H9 (cell line): ENCODE measurements around the gene MT1F. TPM values are rescaled to one million over a fixed set of nuclear protein-coding genes. Genes with fewer than 3 reads are reported as not detected.

ENCODE experiments used
- DNase-seq: peaks from one replicate; pipeline ENCODE4 v3.0.0-alpha.2; 2017
- H2AFZ ChIP-seq: one replicate; pipeline ENCODE4 v1.6.1; 2013; ENCODE audit warnings: mild to moderate bottlenecking, low read length, control low read depth, moderate library complexity
- H2AK5ac ChIP-seq: 2 replicates; pipeline ENCODE4 v1.6.1; 2013; ENCODE audit warnings: low read length, control low read depth, mixed read lengths; ENCODE audit not compliant: insufficient read length
- H2BK120ac ChIP-seq: one replicate; pipeline ENCODE4 v1.6.1; 2013; ENCODE audit warnings: low read depth, mild to moderate bottlenecking, low read length, control low read depth, inconsistent platforms; ENCODE audit not compliant: poor library complexity, severe bottlenecking
- H2BK12ac ChIP-seq: 2 replicates; pipeline ENCODE4 v1.6.1; 2013; ENCODE audit warnings: low read length, control low read depth, mixed read lengths, low read depth; ENCODE audit not compliant: insufficient read length
- H2BK15ac ChIP-seq: 2 replicates; pipeline ENCODE4 v1.6.1; 2013; ENCODE audit warnings: low read depth, low read length, control low read depth
- H2BK20ac ChIP-seq: one replicate; pipeline ENCODE4 v1.6.1; 2013; ENCODE audit warnings: low read depth, mild to moderate bottlenecking, low read length, control low read depth, inconsistent platforms; ENCODE audit not compliant: poor library complexity, severe bottlenecking
- H2BK5ac ChIP-seq: 2 replicates; pipeline ENCODE4 v1.6.1; 2013; ENCODE audit warnings: low read length, control low read depth, mixed read lengths; ENCODE audit not compliant: insufficient read length
- H3K14ac ChIP-seq: 2 replicates; pipeline ENCODE4 v1.6.1; 2013; ENCODE audit warnings: low read length, control low read depth; ENCODE audit not compliant: insufficient read depth
- H3K18ac ChIP-seq: 2 replicates; pipeline ENCODE4 v1.6.1; 2013; ENCODE audit warnings: low read depth, mild to moderate bottlenecking, mixed read lengths, low read length, control low read depth; ENCODE audit not compliant: insufficient read length
- H3K23ac ChIP-seq: 2 replicates; pipeline ENCODE4 v1.6.1; 2013; ENCODE audit warnings: low read length, control low read depth, mixed read lengths, low read depth; ENCODE audit not compliant: insufficient read length
- H3K23me2 ChIP-seq: 2 replicates; pipeline ENCODE4 v1.6.1; 2013; ENCODE audit warnings: low read depth, mild to moderate bottlenecking, mixed read lengths, low read length, control low read depth; ENCODE audit not compliant: insufficient read length, poor library complexity, severe bottlenecking
- H3K27ac ChIP-seq: 2 replicates; pipeline ENCODE4 v1.5.1; 2013; ENCODE audit warnings: low read length, control low read depth, mixed read lengths, low read depth; ENCODE audit not compliant: insufficient read length
- H3K27me3 ChIP-seq: 2 replicates; pipeline ENCODE4 v1.6.1; 2013; ENCODE audit warnings: low read length, control low read depth, inconsistent platforms; ENCODE audit not compliant: insufficient read depth
- H3K4ac ChIP-seq: 2 replicates; pipeline ENCODE4 v1.6.1; 2013; ENCODE audit warnings: low read depth, mild to moderate bottlenecking, control low read depth, inconsistent platforms, low read length, moderate library complexity
- H3K4me1 ChIP-seq: 2 replicates; pipeline ENCODE4 v1.6.1; 2013; ENCODE audit warnings: low read length, control low read depth, inconsistent platforms; ENCODE audit not compliant: insufficient read depth
- H3K4me2 ChIP-seq: 2 replicates; pipeline ENCODE4 v1.6.1; 2013; ENCODE audit warnings: low read length, control low read depth, mixed read lengths; ENCODE audit not compliant: insufficient read length, insufficient read depth
- H3K56ac ChIP-seq: 2 replicates; pipeline ENCODE4 v1.6.1; 2013; ENCODE audit warnings: low read depth, mild to moderate bottlenecking, mixed read lengths, low read length, control low read depth; ENCODE audit not compliant: insufficient read length
- H3K79me1 ChIP-seq: 2 replicates; pipeline ENCODE4 v1.6.1; 2013; ENCODE audit warnings: low read depth, mild to moderate bottlenecking, moderate library complexity, low read length, control low read depth, inconsistent platforms; ENCODE audit not compliant: insufficient read depth, poor library complexity, severe bottlenecking
- H3K79me2 ChIP-seq: 2 replicates; pipeline ENCODE4 v1.6.1; 2013; ENCODE audit warnings: low read length, control low read depth, inconsistent platforms; ENCODE audit not compliant: insufficient read depth
- H3K9ac ChIP-seq: 2 replicates; pipeline ENCODE4 v1.6.1; 2013; ENCODE audit warnings: low read length, control low read depth, mixed read lengths; ENCODE audit not compliant: insufficient read length; ENCODE audit errors: extremely low read depth
- H3K9me3 ChIP-seq: one replicate; pipeline ENCODE4 v1.6.1; 2013; ENCODE audit warnings: low read depth, low read length, inconsistent platforms; ENCODE audit not compliant: control insufficient read depth
- H3T11ph ChIP-seq: one replicate; pipeline ENCODE4 v1.6.1; 2013; ENCODE audit warnings: mild to moderate bottlenecking, low read length, control low read depth, inconsistent platforms
- H4K20me1 ChIP-seq: one replicate; pipeline ENCODE4 v1.6.1; 2013; ENCODE audit not compliant: control insufficient read depth, insufficient read length, insufficient read depth
- H4K5ac ChIP-seq: 2 replicates; pipeline ENCODE4 v1.6.1; 2013; ENCODE audit warnings: low read depth, mild to moderate bottlenecking, mixed read lengths, low read length, control low read depth; ENCODE audit not compliant: insufficient read length
- H4K8ac ChIP-seq: replicated peaks from 2 replicates; pipeline ENCODE4 v1.6.1; 2013; ENCODE audit warnings: low read length, control low read depth, mixed read lengths, low read depth; ENCODE audit not compliant: insufficient read length
- H4K91ac ChIP-seq: 2 replicates; pipeline ENCODE4 v1.6.1; 2013; ENCODE audit warnings: low read depth, mild to moderate bottlenecking, moderate library complexity, mixed read lengths, low read length, control low read depth; ENCODE audit not compliant: insufficient read length
- H3K27ac Mint-ChIP-seq, 3 experiments: 2 replicates in 2 of 3; 3 replicates in 1 of 3; pipeline ENCODE4 v1.8.0; 2020 to 2021; ENCODE audit warnings: mixed read lengths in 3 of 3, mild to moderate bottlenecking in 1 of 3, moderate library complexity in 1 of 3
- H3K27me3 Mint-ChIP-seq: 2 replicates; pipeline ENCODE4 v1.8.0; 2021; ENCODE audit warnings: low read depth, mild to moderate bottlenecking, moderate library complexity, mixed read lengths
- H3K36me3 Mint-ChIP-seq, 3 experiments: 2 replicates in 2 of 3; 3 replicates in 1 of 3; pipeline ENCODE4 v1.8.0; 2020 to 2021; ENCODE audit warnings: low read depth in 3 of 3, mixed read lengths in 3 of 3; ENCODE audit not compliant: insufficient read depth in 1 of 3
- H3K4me1 Mint-ChIP-seq, 2 experiments: 2 replicates each; pipeline ENCODE4 v1.8.0; 2020; ENCODE audit warnings: mixed read lengths in 2 of 2
- H3K4me3 Mint-ChIP-seq, 2 experiments: 2 replicates in 1 of 2; 3 replicates in 1 of 2; pipeline ENCODE4 v1.8.0; 2020 to 2021; ENCODE audit warnings: mild to moderate bottlenecking in 2 of 2, mixed read lengths in 2 of 2, moderate library complexity in 1 of 2
- H3K9me3 Mint-ChIP-seq, 2 experiments: 2 replicates in 1 of 2; 3 replicates in 1 of 2; pipeline ENCODE4 v1.8.0; 2020; ENCODE audit warnings: mild to moderate bottlenecking in 2 of 2, mixed read lengths in 2 of 2, moderate library complexity in 1 of 2
- WGBS: extraction: QIAGEN DNeasy Blood & Tissue Kit; methylation state at CpG from one replicate; pipeline ENCODE4 v1.1.7; 2013; ENCODE audit warnings: missing lambda C conversion rate, low lambda C conversion rate, mixed read lengths; ENCODE audit not compliant: insufficient read length; ENCODE audit errors: extremely low coverage; 5-methylcytosine and 5-hydroxymethylcytosine counted together
- total RNA-seq: library from RNA; stranded (reverse); gene quantifications from 2 replicates; pipeline ENCODE4 v1.2.1, GENCODE V29; 2021
- TF ChIP-seq, protein P1 (sequence below): fragments of 200-600 bp; sonication (generic); conservative IDR thresholded peaks from 3 replicates; pipeline ENCODE4 v1.8.0; 2021; ENCODE audit warnings: antibody characterized with exemption, mild to moderate bottlenecking

The MT1F gene
- total RNA-seq, 1 experiment from 2014 or later = 26.1 TPM

DNA sequence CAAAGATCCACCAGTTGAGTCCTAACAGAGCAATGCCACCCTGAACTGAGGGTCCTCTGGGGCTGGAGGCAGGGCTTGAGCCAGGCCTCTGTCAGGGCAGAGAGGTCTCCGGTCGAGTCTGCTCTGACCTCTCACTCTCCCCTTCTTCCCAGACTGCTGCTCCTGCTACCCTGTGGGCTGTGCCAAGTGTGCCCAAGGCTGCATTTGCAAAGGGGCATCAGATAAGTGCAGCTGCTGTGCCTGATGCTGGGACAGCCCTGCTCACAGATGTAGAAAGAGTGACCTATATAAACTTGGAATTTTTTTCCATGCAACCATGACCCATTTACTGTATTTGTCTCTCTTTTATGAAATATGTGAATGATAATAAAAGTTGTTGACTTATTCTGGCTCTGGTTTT lies 8.5 kb upstream of the MT1F start:
- no peak overlapping the region for H3K9ac ChIP-seq
- Mint-ChIP-seq H3K4me3 (no peak overlapping the region), H3K4me1 (peaks cover 2 to 13% of the 10 kb centered on the region in 2 experiments; a peak in 2 of 4 replicates), H3K36me3 (no peaks in the 10 kb centered on the region), H3K27ac (no peak overlapping the region), H3K27me3 (peaks cover 92% of the 10 kb centered on the region), H3K9me3 (no peaks in the 10 kb centered on the region)
- no peak overlapping the region for H4K91ac ChIP-seq
- H3T11ph ChIP-seq = no peak overlapping the region
- no peaks in the 10 kb centered on the region for H3K79me2 ChIP-seq
- H2BK15ac ChIP-seq = no peak overlapping the region
- no peak overlapping the region for H4K8ac ChIP-seq
- no peaks in the 10 kb centered on the region for H3K79me1 ChIP-seq
- no peaks in the 10 kb centered on the region for H3K9me3 ChIP-seq
- no peak overlapping the region for H2BK20ac ChIP-seq
- no peak overlapping the region for H3K18ac ChIP-seq
- TF ChIP-seq, protein P1, sequence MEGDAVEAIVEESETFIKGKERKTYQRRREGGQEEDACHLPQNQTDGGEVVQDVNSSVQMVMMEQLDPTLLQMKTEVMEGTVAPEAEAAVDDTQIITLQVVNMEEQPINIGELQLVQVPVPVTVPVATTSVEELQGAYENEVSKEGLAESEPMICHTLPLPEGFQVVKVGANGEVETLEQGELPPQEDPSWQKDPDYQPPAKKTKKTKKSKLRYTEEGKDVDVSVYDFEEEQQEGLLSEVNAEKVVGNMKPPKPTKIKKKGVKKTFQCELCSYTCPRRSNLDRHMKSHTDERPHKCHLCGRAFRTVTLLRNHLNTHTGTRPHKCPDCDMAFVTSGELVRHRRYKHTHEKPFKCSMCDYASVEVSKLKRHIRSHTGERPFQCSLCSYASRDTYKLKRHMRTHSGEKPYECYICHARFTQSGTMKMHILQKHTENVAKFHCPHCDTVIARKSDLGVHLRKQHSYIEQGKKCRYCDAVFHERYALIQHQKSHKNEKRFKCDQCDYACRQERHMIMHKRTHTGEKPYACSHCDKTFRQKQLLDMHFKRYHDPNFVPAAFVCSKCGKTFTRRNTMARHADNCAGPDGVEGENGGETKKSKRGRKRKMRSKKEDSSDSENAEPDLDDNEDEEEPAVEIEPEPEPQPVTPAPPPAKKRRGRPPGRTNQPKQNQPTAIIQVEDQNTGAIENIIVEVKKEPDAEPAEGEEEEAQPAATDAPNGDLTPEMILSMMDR = no peak
- no peak overlapping the region for H3K4ac ChIP-seq
- no CpG with 5 or more reads among the region's 2 CpGs for WGBS
- H2BK5ac ChIP-seq = no peak overlapping the region
- no peak overlapping the region for H2BK12ac ChIP-seq
- H3K4me2 ChIP-seq = no peak overlapping the region
- DNase-seq = no peak
- H3K23ac ChIP-seq = no peak overlapping the region
- H2AFZ ChIP-seq = no peak overlapping the region
- no peak overlapping the region for H4K5ac ChIP-seq
- no peak overlapping the region for H2AK5ac ChIP-seq
- H4K20me1 ChIP-seq = no peaks in the 10 kb centered on the region
- no peak overlapping the region for H3K27ac ChIP-seq
- no peaks in the 10 kb centered on the region for H3K23me2 ChIP-seq
- H2BK120ac ChIP-seq = no peak overlapping the region
- H3K56ac ChIP-seq = no peak overlapping the region
- H3K14ac ChIP-seq = no peak overlapping the region
- no peaks in the 10 kb centered on the region for H3K4me1 ChIP-seq
- peaks cover 30% of the 10 kb centered on the region; the same call in 1 of the 2 replicates for H3K27me3 ChIP-seq
